ENCODE results near the gene USP13.

DNA sequence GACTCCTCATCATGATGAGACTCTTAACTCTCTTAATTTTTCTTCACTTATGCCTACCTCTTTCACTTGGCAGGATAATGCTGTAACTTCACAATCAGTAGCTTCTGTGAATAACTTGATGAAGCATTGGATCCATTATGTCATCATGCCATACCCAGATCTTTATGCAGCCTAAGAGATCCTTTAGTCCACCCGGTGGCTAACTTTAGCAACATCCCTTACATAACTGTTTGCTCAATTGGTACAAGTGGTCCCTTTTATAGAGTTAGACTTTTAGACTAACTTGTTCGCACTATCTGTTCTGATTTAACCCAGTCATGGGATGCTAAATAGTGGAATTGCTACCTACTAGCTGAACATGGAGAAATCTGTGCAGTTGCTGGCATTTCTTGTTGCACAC lies 184.5 kb downstream of the USP13 start:
- no peak for TF ChIP-seq POLR2A (IDR thresholded peaks at IDR 0.05; ENCODE audit: extremely low read depth, insufficient read length)
- TF ChIP-seq, protein P1, sequence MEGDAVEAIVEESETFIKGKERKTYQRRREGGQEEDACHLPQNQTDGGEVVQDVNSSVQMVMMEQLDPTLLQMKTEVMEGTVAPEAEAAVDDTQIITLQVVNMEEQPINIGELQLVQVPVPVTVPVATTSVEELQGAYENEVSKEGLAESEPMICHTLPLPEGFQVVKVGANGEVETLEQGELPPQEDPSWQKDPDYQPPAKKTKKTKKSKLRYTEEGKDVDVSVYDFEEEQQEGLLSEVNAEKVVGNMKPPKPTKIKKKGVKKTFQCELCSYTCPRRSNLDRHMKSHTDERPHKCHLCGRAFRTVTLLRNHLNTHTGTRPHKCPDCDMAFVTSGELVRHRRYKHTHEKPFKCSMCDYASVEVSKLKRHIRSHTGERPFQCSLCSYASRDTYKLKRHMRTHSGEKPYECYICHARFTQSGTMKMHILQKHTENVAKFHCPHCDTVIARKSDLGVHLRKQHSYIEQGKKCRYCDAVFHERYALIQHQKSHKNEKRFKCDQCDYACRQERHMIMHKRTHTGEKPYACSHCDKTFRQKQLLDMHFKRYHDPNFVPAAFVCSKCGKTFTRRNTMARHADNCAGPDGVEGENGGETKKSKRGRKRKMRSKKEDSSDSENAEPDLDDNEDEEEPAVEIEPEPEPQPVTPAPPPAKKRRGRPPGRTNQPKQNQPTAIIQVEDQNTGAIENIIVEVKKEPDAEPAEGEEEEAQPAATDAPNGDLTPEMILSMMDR (IDR thresholded peaks at IDR 0.05; ENCODE audit: low read depth, low read length): no peak
- TF ChIP-seq, protein P2, sequence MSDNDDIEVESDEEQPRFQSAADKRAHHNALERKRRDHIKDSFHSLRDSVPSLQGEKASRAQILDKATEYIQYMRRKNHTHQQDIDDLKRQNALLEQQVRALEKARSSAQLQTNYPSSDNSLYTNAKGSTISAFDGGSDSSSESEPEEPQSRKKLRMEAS (IDR thresholded peaks at IDR 0.05; ENCODE audit: low read depth, low read length): no peak

Data from NB4 (cell line).